HG03039 (cell line): ENCODE results near the gene LHX8.
"Not testable (repeated sequence)": the region's sequence is repeated elsewhere in the genome, so short reads cannot be mapped to it uniquely, and the experiment has no call there.

Experiments used
- ATAC-seq: cut with Tn5 transposase; IDR thresholded peaks from one replicate; pipeline ENCODE4 v1.9.1; 2021; ENCODE audit warnings: mild to moderate bottlenecking, moderate library complexity; ENCODE audit not compliant: unreplicated experiment

Gene LHX8

GRCh38 chr1:75132812-75133619, 1.2 kb upstream of the LHX8 start:
- ATAC-seq: no peak

GRCh38 chr1:75134647-75135572, 722 bp downstream of the LHX8 start:
- ATAC-seq: no peak

- ATAC-seq: no peak
These were observed 1.5 kb downstream of the LHX8 start for GRCh38 chr1:75135573-75136194.

GRCh38 chr1:75136195-75136815, 2.1 kb downstream of the LHX8 start:
- ATAC-seq: no peak

GRCh38 chr1:75136921-75137641, 2.9 kb downstream of the LHX8 start:
- ATAC-seq: no peak

- ATAC-seq: no peak
These were observed 17.9 kb downstream of the LHX8 start for GRCh38 chr1:75152092-75152491.

GRCh38 chr1:75159154-75159553, 25.0 kb downstream of the LHX8 start:
- ATAC-seq: no peak

GRCh38 chr1:75165264-75165663, 31.1 kb downstream of the LHX8 start:
- ATAC-seq: peak; percentile 61

- no peak for ATAC-seq
These were observed 32.6 kb downstream of the LHX8 start for GRCh38 chr1:75166821-75167220.

- ATAC-seq: no peak
These were observed 35.8 kb downstream of the LHX8 start for GRCh38 chr1:75170011-75170410.

- ATAC-seq: no peak
These were observed 36.8 kb downstream of the LHX8 start for GRCh38 chr1:75170981-75171380.

- ATAC-seq: no peak
These were observed 37.7 kb downstream of the LHX8 start for GRCh38 chr1:75171876-75172275.

- ATAC-seq: no peak
These were observed 38.4 kb downstream of the LHX8 start for GRCh38 chr1:75172556-75172955.

GRCh38 chr1:75174031-75174760, 40.0 kb downstream of the LHX8 start:
- ATAC-seq: no peak

GRCh38 chr1:75181214-75181955, 47.2 kb downstream of the LHX8 start:
- ATAC-seq: not testable (repeated sequence)

- ATAC-seq: no peak
These were observed 54.7 kb downstream of the LHX8 start for GRCh38 chr1:75188892-75189291.

GRCh38 chr1:75198163-75198562, 64.0 kb downstream of the LHX8 start:
- no peak for ATAC-seq

- ATAC-seq: no peak
These were observed 64.6 kb downstream of the LHX8 start for GRCh38 chr1:75198761-75199160.

GRCh38 chr1:75202751-75203150, 68.6 kb downstream of the LHX8 start:
- ATAC-seq: no peak
